BLaER1 (cell line): ENCODE results near the gene YIPF7.

Source experiments
- H3K27ac ChIP-seq: shearing (Covaris generic); formaldehyde crosslinking; 2 replicates; pipeline ENCODE4 v1.8.1; 2022
- H3K27me3 ChIP-seq: shearing (Covaris generic); formaldehyde crosslinking; 2 replicates; pipeline ENCODE4 v1.8.1; 2022
- H3K36me3 ChIP-seq: shearing (Covaris generic); formaldehyde crosslinking; 2 replicates; pipeline ENCODE4 v1.8.1; 2022
- H3K4me1 ChIP-seq: shearing (Covaris generic); formaldehyde crosslinking; 2 replicates; pipeline ENCODE4 v1.8.1; 2022
- H3K4me2 ChIP-seq: shearing (Covaris generic); formaldehyde crosslinking; 2 replicates; pipeline ENCODE4 v1.8.1; 2022
- H3K4me3 ChIP-seq: shearing (Covaris generic); formaldehyde crosslinking; 2 replicates; pipeline ENCODE4 v1.8.1; 2022
- H3K9ac ChIP-seq: shearing (Covaris generic); formaldehyde crosslinking; 2 replicates; pipeline ENCODE4 v1.8.1; 2022
- H3K9me3 ChIP-seq: shearing (Covaris generic); formaldehyde crosslinking; 2 replicates; pipeline ENCODE4 v1.8.1; 2022
- H4K20me1 ChIP-seq: shearing (Covaris generic); formaldehyde crosslinking; 2 replicates; pipeline ENCODE4 v1.8.1; 2022
- Cebpa-rat ChIP-seq: shearing (Covaris generic); IDR thresholded peaks from 2 replicates; pipeline ENCODE4 v1.8.1; 2022

The YIPF7 gene

DNA sequence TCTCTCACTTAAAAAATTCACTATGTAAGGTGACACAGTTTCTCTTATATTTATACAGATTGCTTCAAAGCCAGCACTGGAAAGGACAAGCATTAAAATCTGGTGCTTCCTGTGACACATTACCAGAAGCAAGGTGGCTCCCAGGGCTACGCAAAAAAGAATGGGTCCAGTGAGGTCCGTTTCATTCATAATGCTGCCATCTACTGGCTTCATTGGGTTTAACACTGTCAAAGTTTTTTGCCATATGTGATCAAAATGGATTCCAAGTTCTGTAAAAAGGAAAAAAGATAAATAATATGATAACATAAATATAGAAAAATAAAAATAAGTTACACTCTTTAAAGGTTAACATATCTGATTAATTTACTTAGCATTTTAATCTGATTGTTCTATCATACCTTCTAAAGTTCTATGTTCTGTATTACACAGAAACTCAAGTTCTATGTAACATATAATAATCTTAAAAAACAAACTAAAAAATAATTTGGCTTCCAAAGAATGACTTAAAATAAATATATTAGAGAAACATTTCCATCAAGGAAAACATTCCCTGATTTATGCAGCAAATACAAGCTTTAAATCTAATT is 22.1 kb downstream of the YIPF7 start:
- Histone ChIP-seq H3K27me3 (no peaks in the 10 kb centered on the region), H3K36me3 (no peaks in the 10 kb centered on the region), H4K20me1 (no peaks in the 10 kb centered on the region), H3K9me3 (no peaks in the 10 kb centered on the region), H3K27ac (no peak overlapping the region), H3K4me2 (no peak overlapping the region), H3K4me1 (no peaks in the 10 kb centered on the region), H3K9ac (no peak overlapping the region), H3K4me3 (no peak overlapping the region)
- no peak for TF ChIP-seq Cebpa-rat

DNA sequence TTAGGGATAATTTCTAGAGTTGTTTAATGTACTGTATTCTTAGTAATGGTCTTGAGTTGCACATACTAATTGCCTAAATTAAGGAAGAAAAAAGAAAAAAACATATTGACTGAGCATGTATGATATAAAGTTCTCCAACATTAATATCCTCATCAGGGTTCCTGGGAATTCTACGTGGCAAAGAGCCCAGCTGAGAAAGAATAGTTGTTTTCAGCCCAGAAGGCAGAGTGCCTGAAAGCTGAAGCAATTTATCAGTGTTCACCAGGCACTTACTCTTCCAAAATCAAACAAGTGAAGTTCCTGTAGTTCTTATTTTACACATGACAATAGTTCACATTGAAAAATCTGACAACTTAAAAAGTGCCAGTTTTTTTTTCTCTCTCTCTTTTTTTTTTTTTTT is 27.7 kb downstream of the YIPF7 start:
- no peak overlapping the region for H3K4me2 ChIP-seq
- H3K9me3 ChIP-seq, result no peaks in the 10 kb centered on the region
- no peak overlapping the region for H3K27ac ChIP-seq
- no peak for TF ChIP-seq Cebpa-rat
- H3K9ac ChIP-seq, result no peak overlapping the region
- H3K36me3 ChIP-seq, result no peaks in the 10 kb centered on the region
- no peaks in the 10 kb centered on the region for H4K20me1 ChIP-seq
- H3K4me3 ChIP-seq, result no peak overlapping the region
- no peaks in the 10 kb centered on the region for H3K27me3 ChIP-seq
- no peaks in the 10 kb centered on the region for H3K4me1 ChIP-seq

DNA sequence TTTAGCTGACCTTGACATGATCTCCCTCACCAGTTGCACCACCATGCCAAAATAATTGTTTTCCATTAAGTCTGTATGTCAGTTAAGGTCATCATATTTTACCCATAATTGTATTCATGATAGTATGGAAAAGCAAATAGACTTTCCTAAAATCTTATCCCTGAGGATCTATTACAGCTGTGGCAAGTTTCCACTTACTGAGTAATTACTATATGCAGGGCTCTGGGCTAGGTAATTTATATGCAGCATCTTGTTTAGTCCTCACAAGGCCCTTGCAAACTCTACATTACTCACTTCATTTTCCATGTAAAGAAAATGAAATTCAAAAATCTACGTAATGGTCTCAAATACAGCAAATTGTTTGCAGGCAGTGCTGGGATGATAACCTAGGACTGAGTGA is 34.8 kb downstream of the YIPF7 start:
- TF ChIP-seq Cebpa-rat, result no peak
- Histone ChIP-seq H3K27me3 (no peaks in the 10 kb centered on the region), H3K9me3 (no peaks in the 10 kb centered on the region), H3K27ac (no peak overlapping the region), H3K4me1 (no peaks in the 10 kb centered on the region), H3K9ac (no peak overlapping the region), H3K4me3 (no peak overlapping the region), H3K4me2 (no peak overlapping the region), H3K36me3 (no peaks in the 10 kb centered on the region), H4K20me1 (no peaks in the 10 kb centered on the region)

DNA sequence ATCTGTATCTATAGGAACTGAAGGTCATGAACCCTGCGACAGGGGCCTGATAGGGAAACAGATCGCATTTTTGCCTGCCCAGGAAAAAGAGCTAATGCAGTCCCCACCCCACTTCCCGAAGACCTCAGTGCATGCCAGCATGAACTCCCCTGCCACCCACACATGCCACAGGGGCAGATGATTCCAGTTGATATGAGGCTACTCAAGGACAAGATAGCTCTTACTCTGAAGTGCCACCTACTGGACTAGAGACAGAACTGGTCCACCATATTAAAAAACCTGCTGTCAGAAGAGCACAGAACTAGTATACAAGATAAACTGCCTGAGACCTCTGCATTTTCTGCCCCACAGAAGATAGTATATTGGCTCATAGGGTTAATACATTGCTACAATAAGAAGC is 68.0 kb downstream of the YIPF7 start:
- Histone ChIP-seq H3K36me3 (no peaks in the 10 kb centered on the region), H3K9ac (no peak overlapping the region), H4K20me1 (no peaks in the 10 kb centered on the region), H3K9me3 (no peaks in the 10 kb centered on the region), H3K4me3 (no peak overlapping the region), H3K4me1 (no peaks in the 10 kb centered on the region), H3K27ac (no peak overlapping the region), H3K27me3 (no peaks in the 10 kb centered on the region), H3K4me2 (no peak overlapping the region)
- no peak for TF ChIP-seq Cebpa-rat

- H4K20me1 ChIP-seq, result no peaks in the 10 kb centered on the region
- H3K4me2 ChIP-seq, result no peak overlapping the region
- no peak overlapping the region for H3K27ac ChIP-seq
- no peak overlapping the region for H3K4me3 ChIP-seq
- H3K9me3 ChIP-seq, result no peaks in the 10 kb centered on the region
- no peaks in the 10 kb centered on the region for H3K36me3 ChIP-seq
- no peak for TF ChIP-seq Cebpa-rat
- no peaks in the 10 kb centered on the region for H3K4me1 ChIP-seq
- H3K9ac ChIP-seq, result no peak overlapping the region
- H3K27me3 ChIP-seq, result no peaks in the 10 kb centered on the region
These were observed 71.2 kb downstream of the YIPF7 start for GRCh38 chr4:44580231-44580630.

DNA sequence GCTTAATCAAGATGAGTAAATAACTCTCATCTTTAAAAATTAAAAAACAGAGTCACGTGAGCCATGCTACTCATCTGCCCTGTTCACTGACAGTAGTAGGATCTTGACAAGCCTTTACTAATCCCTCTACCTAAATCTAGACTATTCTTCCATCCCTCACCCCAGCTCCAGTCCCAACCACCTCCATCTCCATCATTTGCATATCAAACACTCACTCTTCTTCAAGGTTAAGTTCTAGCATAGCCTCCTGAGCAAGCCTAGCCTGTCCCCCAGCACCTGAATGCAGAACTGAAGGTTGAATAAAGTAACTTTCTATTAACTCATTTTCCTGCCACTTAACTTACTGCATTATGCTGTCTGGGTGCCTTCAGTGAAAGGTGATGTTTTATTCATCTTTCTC is 72.5 kb downstream of the YIPF7 start:
- H3K27me3 ChIP-seq, result no peaks in the 10 kb centered on the region
- no peaks in the 10 kb centered on the region for H4K20me1 ChIP-seq
- no peak for TF ChIP-seq Cebpa-rat
- no peak overlapping the region for H3K4me3 ChIP-seq
- no peak overlapping the region for H3K27ac ChIP-seq
- H3K9ac ChIP-seq, result no peak overlapping the region
- no peak overlapping the region for H3K4me2 ChIP-seq
- H3K4me1 ChIP-seq, result no peaks in the 10 kb centered on the region
- H3K36me3 ChIP-seq, result no peaks in the 10 kb centered on the region
- no peaks in the 10 kb centered on the region for H3K9me3 ChIP-seq
